GM12878 (cell line): ENCODE data around the gene CIAO2B. TPM values are rescaled to one million over a fixed set of nuclear protein-coding genes. Genes with fewer than 3 reads are reported as not detected.

ENCODE experiments used
- ATAC-seq: fragments of 200-7000 bp; cut with Tn5 transposase; 3 replicates; pipeline ENCODE4 v1.9.1; 2020; ENCODE audit warnings: mild to moderate bottlenecking, moderate library complexity
- BruUV-seq: library from RNA; stranded (reverse); fragments of 400-500 nt; replicated peaks from 2 replicates; lab custom pipeline; 2021; lab: Mats Ljungman, UMichigan
- CTCF ChIA-PET: fragments of 300-600 bp; sonication (Branson Sonifier 250); formaldehyde crosslinking; extraction: SDS; loops from one replicate; lab custom pipeline; 2021; ENCODE audit warnings: inconsistent platforms; lab: Yijun Ruan, JAX
- POLR2A ChIA-PET: fragments of 350-600 bp; formaldehyde crosslinking; extraction: SDS; loops from one replicate; lab custom pipeline; 2021; ENCODE audit warnings: inconsistent platforms; lab: Charles Lee
- RAD21 ChIA-PET: fragments of 300-600 bp; sonication (Branson Sonifier 250); formaldehyde crosslinking; loops from one replicate; lab custom pipeline; 2023; ENCODE audit warnings: antibody characterized with exemption; ENCODE audit not compliant: unreplicated experiment; lab: Charles Lee
- SMC1A ChIA-PET: fragments of 300-600 bp; sonication (Branson Sonifier 250); formaldehyde crosslinking; loops from one replicate; lab custom pipeline; 2023; ENCODE audit not compliant: unreplicated experiment, uncharacterized antibody; lab: Charles Lee
- DNase-seq: peaks from one replicate; pipeline ENCODE4 v3.0.0-alpha.2; 2011; ENCODE audit warnings: low read depth, low spot score
- FAIRE-seq: peaks from 3 replicates; lab custom pipeline; 2011; peaks lifted over from hg19 to GRCh38; lab: Jason Lieb, UNC
- H2AFZ ChIP-seq: 2 replicates; pipeline ENCODE4 v1.6.0; 2011; ENCODE audit warnings: low read depth, low read length, control low read depth; ENCODE audit not compliant: control insufficient read depth
- H3K27ac ChIP-seq: 2 replicates; pipeline ENCODE4 v1.5.1; 2011; ENCODE audit warnings: control low read depth; ENCODE audit not compliant: control insufficient read depth, insufficient read depth
- H3K27me3 ChIP-seq, 2 experiments: replicated peaks in 1 of 2; 2 replicates each; pipeline versions ENCODE4 v1.6.0 to v1.6.1; 2011; ENCODE audit warnings: low read length in 1 of 2; ENCODE audit not compliant: control insufficient read depth in 2 of 2, insufficient read depth in 2 of 2
- H3K36me3 ChIP-seq, 2 experiments: 2 replicates each; pipeline ENCODE4 v1.5.1; 2011; ENCODE audit warnings: low read length in 1 of 2; ENCODE audit not compliant: control insufficient read depth in 2 of 2, insufficient read depth in 2 of 2
- H3K4me1 ChIP-seq: 2 replicates; pipeline ENCODE4 v1.6.1; 2011; ENCODE audit warnings: mild to moderate bottlenecking, low read length, moderate library complexity, mixed read lengths; ENCODE audit not compliant: control insufficient read depth, insufficient read depth
- H3K4me2 ChIP-seq: 2 replicates; pipeline ENCODE4 v1.6.0; 2011; ENCODE audit warnings: control low read depth; ENCODE audit not compliant: control insufficient read depth, insufficient read depth
- H3K4me3 ChIP-seq: fragments of 200-600 bp; sonication (generic); 2 replicates; pipeline ENCODE4 v1.5.1; 2016
- H3K79me2 ChIP-seq: 2 replicates; pipeline ENCODE4 v1.6.0; 2011; ENCODE audit warnings: low read length; ENCODE audit not compliant: control insufficient read depth, insufficient read depth
- H3K9ac ChIP-seq: 2 replicates; pipeline ENCODE4 v1.8.0; 2011; ENCODE audit warnings: low read length, control low read depth, mixed read lengths; ENCODE audit not compliant: control insufficient read depth, insufficient read depth
- H3K9me3 ChIP-seq: replicated peaks from 3 replicates; pipeline ENCODE4 v1.5.1; 2011; ENCODE audit warnings: mild to moderate bottlenecking, low read length; ENCODE audit not compliant: control insufficient read depth, insufficient read depth
- H4K20me1 ChIP-seq: 2 replicates; pipeline ENCODE4 v1.6.0; 2011; ENCODE audit not compliant: control insufficient read depth, insufficient read depth
- BCLAF1 ChIP-seq: fragments of 450-650 bp; IDR thresholded peaks from 2 replicates; pipeline ENCODE4 v1.6.1; 2017; ENCODE audit warnings: antibody characterized with exemption, mild to moderate bottlenecking, moderate library complexity
- CTCF ChIP-seq, 3 experiments: IDR thresholded peaks in 2 of 3; conservative IDR thresholded peaks in 1 of 3; 2 replicates each; pipeline ENCODE4 v1.5.1; 2011; ENCODE audit warnings: low read depth in 3 of 3, low read length in 3 of 3, mild to moderate bottlenecking in 3 of 3, control low read depth in 2 of 3, moderate library complexity in 2 of 3, inconsistent platforms in 1 of 3, mixed read lengths in 1 of 3; ENCODE audit not compliant: control insufficient read depth in 2 of 3, insufficient read depth in 1 of 3; ENCODE audit errors: extremely low read depth in 1 of 3
- IKZF1 ChIP-seq: fragments of 450-650 bp; conservative IDR thresholded peaks from 2 replicates; pipeline ENCODE4 v1.6.1; 2017; ENCODE audit warnings: antibody characterized with exemption, mild to moderate bottlenecking
- PRDM15 ChIP-seq: fragments of 450-650 bp; formaldehyde crosslinking; IDR thresholded peaks from 2 replicates; pipeline ENCODE4 v1.4.0; 2020; ENCODE audit warnings: mild to moderate bottlenecking, moderate library complexity
- TARDBP ChIP-seq: IDR thresholded peaks from 2 replicates; pipeline ENCODE4 v1.6.1; 2016; ENCODE audit warnings: borderline replicate concordance
- WGBS: methylation state at CpG from one replicate; pipeline ENCODE4 v1.1.6; 2016; ENCODE audit warnings: low lambda C conversion rate; ENCODE audit not compliant: insufficient replicate concordance, insufficient coverage; ENCODE audit errors: missing lambda C conversion rate; 5-methylcytosine and 5-hydroxymethylcytosine counted together
- in situ Hi-C: fragments of 300-500 bp; cut with MboI; formaldehyde crosslinking; loops from 9 replicates; pipeline ENCODE4 v1.14.3; 2018; ENCODE audit warnings: mixed read lengths
- intact Hi-C: fragments of 100-400 bp; cut with micrococcal nuclease; formaldehyde crosslinking; loops from one replicate; pipeline ENCODE4 v1.14.2; 2022; ENCODE audit not compliant: unreplicated experiment
- polyA plus RNA-seq, 11 experiments: library from polyadenylated mRNA; depleted of rRNA in 4 of 11; unstranded in 6 of 11; stranded (reverse) in 5 of 11; fragments of >200 nt; fragmentation: Nextera tagmentation in 4 of 11; fragmentation: Illumina TruSeq in 1 of 11; extraction: Ambion mirVana in 4 of 11; extraction: Trizol in 1 of 11; gene quantifications; 1 replicate in 1 of 11; 2 replicates in 10 of 11; pipeline versions ENCODE4 v1.2.1 to v1.2.3, GENCODE V29; 2011 to 2016; ENCODE audit warnings: inconsistent platforms in 2 of 11, missing spikeins in 2 of 11, low read depth in 1 of 11
- total RNA-seq, 4 experiments: library from RNA; depleted of rRNA in 3 of 4; stranded (reverse); fragments of >200 nt in 3 of 4; fragmentation: Illumina TruSeq in 1 of 4; extraction: Trizol in 1 of 4; gene quantifications; 2 replicates each; pipeline versions ENCODE4 v1.2.1 to v1.2.3, GENCODE V29; 2013 to 2021

CIAO2B gene
- total and polyA plus RNA-seq, 10 of the 15 experiments (the other 5 are each of a cell fraction or from before 2014, with no cell fraction given) = 76.4 to 241 (median 138) TPM

GRCh38 chr16:66936889-66937554 is 2.8 kb upstream of the CIAO2B start:
- SMC1A ChIA-PET = no interaction called here
- POLR2A ChIA-PET = interaction anchor here (0.7 kb wide), 1 partner anchor 9 kb away, joined by 3 read pairs; no protein-coding TSS in a partner anchor
- TF ChIP-seq IKZF1 (no peak), BCLAF1 (no peak), CTCF (IDR thresholded peaks at IDR 0.05 in 2 of 3, conservative IDR thresholded peaks at IDR 0.05 in 1 of 3; ENCODE audit: control insufficient read depth in 2 of 3, extremely low read depth in 1 of 3, insufficient read depth in 1 of 3, low read depth in 3 of 3, low read length in 3 of 3) (peak in 1 of 3 experiments; percentile 1; a peak in 1 of 6 replicates), TARDBP (no peak), PRDM15 (CRISPR knock-in tag) (no peak)
- TF ChIP-seq, all 136 proteins: peak for 1
- in situ Hi-C loops (loop anchor here (10.0 kb wide), 1 partner anchor 58 kb away; no protein-coding TSS in a partner anchor), intact Hi-C loops (no loop called here)
- no peak overlapping the region for H3K27ac ChIP-seq
- no peaks in the 10 kb centered on the region for H3K9me3 ChIP-seq
- RAD21 ChIA-PET = no interaction called here
- H3K79me2 ChIP-seq = peaks cover 33% of the 10 kb centered on the region
- no peaks in the 10 kb centered on the region for H3K27me3 ChIP-seq
- peaks cover 7% of the 10 kb centered on the region for H3K4me1 ChIP-seq
- 57% methylated on average over 4 of the region's 4 CpGs for WGBS
- FAIRE-seq = no peak
- no peak for DNase-seq
- BruUV-seq = no TSS peak
- no peak overlapping the region for H3K4me2 ChIP-seq
- peaks cover 2 to 3% of the 10 kb centered on the region in 2 experiments for H3K36me3 ChIP-seq
- no peak overlapping the region for H3K9ac ChIP-seq
- no peaks in the 10 kb centered on the region for H4K20me1 ChIP-seq
- H2AFZ ChIP-seq = no peak overlapping the region
- no peak overlapping the region for H3K4me3 ChIP-seq
- no peak for ATAC-seq
- CTCF ChIA-PET = interaction anchor here (2.1 kb wide), 1 partner anchor 42 kb away, joined by 6 read pairs; no protein-coding TSS in a partner anchor
